Measurements from ENCODE around the gene GAS6.
"Not testable (repeated sequence)": the region's sequence is repeated elsewhere in the genome, so short reads cannot be mapped to it uniquely, and the experiment has no call there.

GAS6 gene

GRCh38 chr13:113886561-113887112, 22.8 kb upstream of the GAS6 start:
- no peak for DNase-seq

DNA sequence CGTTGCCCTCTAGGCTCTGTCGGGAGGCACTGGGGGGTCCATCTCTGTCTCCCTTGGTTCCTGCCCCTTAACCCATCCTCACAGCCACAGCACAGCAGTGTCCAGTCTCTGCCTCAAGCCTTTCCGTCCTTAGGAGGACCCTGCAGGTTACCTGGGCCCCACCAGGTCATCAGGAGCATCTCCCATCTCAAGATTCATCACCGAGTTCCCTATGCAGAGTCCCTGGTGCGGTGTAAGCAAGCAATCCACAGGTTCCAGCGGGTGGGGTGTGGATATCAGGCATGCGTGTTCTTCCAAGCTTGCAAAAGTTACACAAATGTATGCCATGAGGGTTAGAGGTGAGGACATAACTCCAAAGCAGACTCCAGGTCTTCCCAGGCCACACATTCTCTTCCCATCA, 20.9 kb upstream of the GAS6 start:
- no peak for DNase-seq

DNA sequence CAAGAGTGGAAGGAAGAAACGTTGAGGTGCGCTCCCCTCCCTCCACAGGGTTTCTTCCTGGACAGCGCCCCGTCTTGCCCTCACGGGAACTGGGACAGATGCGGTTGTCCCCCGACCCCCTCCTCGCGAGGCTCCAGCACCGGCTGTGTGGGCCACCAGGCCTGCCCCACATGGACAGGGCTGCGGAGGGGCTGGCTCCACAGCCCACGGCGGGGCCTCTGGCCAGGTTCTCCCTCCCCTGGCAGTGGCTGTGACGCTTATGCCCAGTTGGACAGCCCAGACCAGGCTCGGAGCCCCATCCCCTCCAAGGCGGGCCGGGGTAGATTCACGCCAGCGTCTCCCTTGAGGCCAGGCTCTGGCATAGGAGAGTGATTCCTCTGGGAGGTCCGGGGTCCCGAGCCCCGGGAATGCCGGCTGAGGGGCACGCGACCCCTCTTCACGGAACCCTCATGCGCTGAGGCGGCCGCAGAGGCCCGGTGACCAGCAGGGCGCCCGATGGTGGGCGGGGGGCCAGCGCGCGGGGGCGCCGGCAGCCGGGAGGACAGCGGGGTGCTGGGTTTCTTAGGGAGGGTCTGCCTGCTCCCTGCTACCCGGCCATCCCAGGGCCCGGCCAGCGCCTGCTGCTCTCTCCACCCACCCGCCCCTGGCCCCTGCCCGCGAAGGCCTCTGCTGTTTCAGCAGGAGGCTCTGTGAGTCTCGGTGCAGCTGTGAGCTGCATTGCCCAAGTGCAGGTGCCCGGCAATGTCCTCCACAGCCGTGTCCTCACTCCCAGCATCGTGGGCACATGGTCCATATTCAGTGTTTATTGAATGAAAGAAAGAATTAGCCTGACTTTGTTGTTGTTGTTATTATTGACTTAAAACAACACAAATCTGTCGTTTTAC, 20.3 kb upstream of the GAS6 start:
- DNase-seq = no peak

- no peak for DNase-seq
These were observed 19.5 kb upstream of the GAS6 start for GRCh38 chr13:113883314-113883811.

- no peak for DNase-seq
These were observed 18.8 kb upstream of the GAS6 start for GRCh38 chr13:113882716-113883115.

- DNase-seq = no peak
These were observed 18.4 kb upstream of the GAS6 start for GRCh38 chr13:113882267-113882630.

- DNase-seq = no peak
These were observed 17.9 kb upstream of the GAS6 start for GRCh38 chr13:113881614-113882266.

DNA sequence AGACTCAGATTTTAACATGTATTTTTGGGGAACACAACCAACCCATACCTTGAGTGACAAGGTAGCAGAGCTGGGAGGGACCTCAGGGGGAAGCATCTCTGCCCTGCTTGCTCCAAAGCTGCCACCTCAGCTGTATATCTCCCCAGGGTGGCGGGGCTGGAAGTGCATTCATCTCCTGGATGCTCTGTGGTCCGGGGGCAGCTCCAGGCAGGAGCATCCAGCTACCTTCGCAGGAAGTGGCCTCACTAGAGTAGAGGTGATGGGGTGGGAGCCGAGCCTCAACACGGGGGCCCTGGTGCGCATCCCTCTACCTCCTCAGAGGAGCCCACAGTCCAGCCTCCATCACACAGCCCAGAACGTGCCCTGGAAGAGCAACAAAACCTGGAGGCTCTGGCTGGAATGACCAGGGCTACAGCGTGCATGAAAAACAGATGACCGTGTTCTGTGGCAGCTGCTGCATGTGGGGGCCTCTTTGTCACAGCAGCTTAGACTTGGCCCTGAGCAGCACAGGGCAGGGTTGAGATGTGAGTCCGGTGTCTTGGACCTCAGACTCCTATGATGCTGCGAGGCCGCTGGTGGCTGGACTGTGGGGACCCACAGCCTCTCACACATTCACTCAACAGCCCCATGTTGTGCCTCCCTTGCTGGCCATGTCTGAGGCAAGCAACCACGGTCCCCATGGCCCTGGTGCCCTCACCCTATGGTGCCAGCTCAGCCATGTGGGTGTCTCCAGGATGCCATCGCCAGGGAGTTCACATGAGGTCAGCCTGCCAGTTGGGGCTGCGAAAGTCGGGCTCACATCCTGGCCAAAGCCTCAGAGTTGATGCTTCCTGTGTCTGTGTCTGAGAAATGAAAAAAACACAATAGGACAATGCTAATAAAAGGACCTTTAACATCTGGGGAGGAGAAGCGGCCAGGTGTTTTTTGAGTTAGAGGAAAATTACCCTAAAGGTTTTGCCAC, 17.1 kb upstream of the GAS6 start:
- no peak for DNase-seq

DNA sequence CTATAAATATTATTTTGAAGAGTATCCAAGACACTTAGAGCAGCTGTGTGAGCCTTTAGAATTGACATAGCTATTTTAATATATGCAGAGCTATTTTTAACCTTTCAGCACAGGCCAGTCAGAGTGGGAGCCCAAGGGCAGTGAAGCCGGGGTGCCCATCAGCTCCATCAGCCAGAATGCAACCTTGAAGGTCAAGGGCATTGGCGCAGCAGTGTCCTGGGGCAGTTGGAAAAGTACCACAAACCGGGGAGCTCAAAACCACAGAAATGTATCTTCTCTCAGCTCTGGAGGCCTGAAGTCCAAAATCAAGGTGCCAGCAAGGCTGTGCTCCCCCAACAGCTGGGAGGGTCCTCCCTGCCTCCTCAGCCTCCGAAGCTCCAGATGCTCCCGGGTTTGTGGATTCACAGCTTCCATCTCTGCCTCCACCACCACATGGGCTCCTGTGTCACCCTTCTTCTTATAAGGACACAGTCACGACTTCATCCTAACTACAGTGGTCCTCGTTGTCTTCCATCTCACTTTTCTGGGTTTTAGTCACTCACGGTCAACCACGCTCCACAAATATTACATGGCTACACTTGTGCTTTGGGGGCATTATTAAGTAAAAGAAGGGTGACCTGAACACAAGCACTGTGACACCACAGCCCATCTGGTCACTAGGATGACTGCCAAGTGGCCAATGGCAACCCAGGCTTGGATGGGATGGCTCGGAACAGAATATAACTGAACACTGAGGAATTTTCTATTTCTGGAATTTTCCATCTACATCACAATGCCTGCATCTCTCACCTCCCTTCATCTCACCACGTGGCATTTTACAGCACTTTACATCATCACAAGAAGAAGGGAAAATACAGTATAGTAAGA, 15.9 kb upstream of the GAS6 start:
- DNase-seq = no peak

GRCh38 chr13:113879017-113879416, 15.1 kb upstream of the GAS6 start:
- no peak for DNase-seq

- no peak for DNase-seq
These were observed 13.5 kb upstream of the GAS6 start for GRCh38 chr13:113877149-113877990.

- DNase-seq = no peak
These were observed 12.7 kb upstream of the GAS6 start for GRCh38 chr13:113876346-113877148.

- no peak for DNase-seq
These were observed 12.0 kb upstream of the GAS6 start for GRCh38 chr13:113875837-113876281.

- DNase-seq = no peak
These were observed 11.5 kb upstream of the GAS6 start for GRCh38 chr13:113875429-113875815.

GRCh38 chr13:113874579-113875428, 10.9 kb upstream of the GAS6 start:
- no peak for DNase-seq

DNA sequence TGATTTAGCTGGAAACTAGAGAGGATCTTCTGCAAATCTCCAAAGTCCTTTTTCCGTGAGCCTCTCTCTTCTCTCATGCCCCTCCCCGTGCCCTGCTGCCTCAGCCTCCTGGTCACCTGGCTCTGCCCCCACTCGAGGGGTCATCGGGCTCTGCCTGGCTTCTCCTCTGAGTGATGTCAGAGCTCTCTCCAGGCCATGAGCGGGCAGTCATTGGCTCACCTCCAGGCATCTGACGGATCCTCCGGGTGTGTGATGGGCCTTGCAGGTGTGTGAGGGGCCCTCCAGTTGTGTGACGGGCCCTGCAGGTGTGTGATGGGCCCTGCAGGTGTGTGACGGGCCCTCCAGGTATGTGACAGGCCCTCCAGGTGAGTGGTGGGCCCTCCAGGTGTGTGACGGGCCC, 10.3 kb upstream of the GAS6 start:
- DNase-seq = no peak

GRCh38 chr13:113869263-113869662, 5.4 kb upstream of the GAS6 start:
- DNase-seq = no peak

- DNase-seq = not testable (repeated sequence)
These were observed 4.0 kb upstream of the GAS6 start for GRCh38 chr13:113867913-113868312.

- no peak for DNase-seq
These were observed 1.6 kb upstream of the GAS6 start for GRCh38 chr13:113865427-113865826.

Data from stimulated activated CD4-positive, alpha-beta T cell treated with anti-CD3 and anti-CD28 coated beads, Interleukin-15, amount 100 ng/mL, for 24 hours (primary cell).